Measurements from ENCODE around the gene KRT7.
A peak's percentile ranks its signal among the peaks of the same experiment; 100 is the strongest.
"Not testable (repeated sequence)": the region's sequence is repeated elsewhere in the genome, so short reads cannot be mapped to it uniquely, and the experiment has no call there.

The KRT7 gene

DNA sequence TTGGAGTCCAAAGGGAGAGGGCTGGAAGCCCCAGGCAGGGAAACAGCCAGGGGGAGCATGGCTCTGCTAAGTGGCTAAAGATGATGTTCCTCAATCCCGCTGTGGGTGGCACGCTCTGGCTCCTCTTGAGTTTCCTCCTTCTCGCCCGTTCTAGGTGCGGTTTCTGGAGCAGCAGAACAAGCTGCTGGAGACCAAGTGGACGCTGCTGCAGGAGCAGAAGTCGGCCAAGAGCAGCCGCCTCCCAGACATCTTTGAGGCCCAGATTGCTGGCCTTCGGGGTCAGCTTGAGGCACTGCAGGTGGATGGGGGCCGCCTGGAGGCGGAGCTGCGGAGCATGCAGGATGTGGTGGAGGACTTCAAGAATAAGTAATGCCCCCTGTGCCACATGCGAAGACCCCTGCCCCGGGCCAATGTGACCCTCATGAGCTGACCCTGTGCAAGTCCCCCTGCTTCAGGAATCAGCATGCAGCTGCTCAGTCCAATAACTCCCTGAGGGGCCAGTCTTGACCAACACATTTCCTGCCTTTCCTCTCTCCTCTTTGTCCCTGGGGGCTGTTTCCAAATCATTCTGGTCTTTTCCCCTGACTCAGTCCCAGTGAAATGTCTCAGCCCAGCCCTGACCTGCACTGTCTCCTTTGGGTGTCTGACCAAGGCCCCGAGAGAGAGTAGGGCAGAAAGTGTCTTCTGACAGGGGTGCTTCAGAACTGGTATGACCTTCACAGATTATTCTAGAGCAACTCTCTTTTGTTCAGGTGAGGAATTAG, 2.1 kb downstream of the KRT7 start:
- TF ChIP-seq, protein P1, sequence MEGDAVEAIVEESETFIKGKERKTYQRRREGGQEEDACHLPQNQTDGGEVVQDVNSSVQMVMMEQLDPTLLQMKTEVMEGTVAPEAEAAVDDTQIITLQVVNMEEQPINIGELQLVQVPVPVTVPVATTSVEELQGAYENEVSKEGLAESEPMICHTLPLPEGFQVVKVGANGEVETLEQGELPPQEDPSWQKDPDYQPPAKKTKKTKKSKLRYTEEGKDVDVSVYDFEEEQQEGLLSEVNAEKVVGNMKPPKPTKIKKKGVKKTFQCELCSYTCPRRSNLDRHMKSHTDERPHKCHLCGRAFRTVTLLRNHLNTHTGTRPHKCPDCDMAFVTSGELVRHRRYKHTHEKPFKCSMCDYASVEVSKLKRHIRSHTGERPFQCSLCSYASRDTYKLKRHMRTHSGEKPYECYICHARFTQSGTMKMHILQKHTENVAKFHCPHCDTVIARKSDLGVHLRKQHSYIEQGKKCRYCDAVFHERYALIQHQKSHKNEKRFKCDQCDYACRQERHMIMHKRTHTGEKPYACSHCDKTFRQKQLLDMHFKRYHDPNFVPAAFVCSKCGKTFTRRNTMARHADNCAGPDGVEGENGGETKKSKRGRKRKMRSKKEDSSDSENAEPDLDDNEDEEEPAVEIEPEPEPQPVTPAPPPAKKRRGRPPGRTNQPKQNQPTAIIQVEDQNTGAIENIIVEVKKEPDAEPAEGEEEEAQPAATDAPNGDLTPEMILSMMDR (conservative IDR thresholded peaks at IDR 0.05; ENCODE audit: low read depth, low read length) = no peak
- no peak overlapping the region for H3K4me3 ChIP-seq (ENCODE audit: low read depth, low read length)
- DNase-seq (ENCODE audit: low read depth) = no peak

- no peak overlapping the region for H3K4me3 ChIP-seq (ENCODE audit: low read depth, low read length)
- DNase-seq (ENCODE audit: low read depth) = no peak
- TF ChIP-seq, protein P1 (conservative IDR thresholded peaks at IDR 0.05; ENCODE audit: low read depth, low read length) = no peak
Observed at GRCh38 chr12:52235822-52236361, 2.8 kb downstream of the KRT7 start.

- DNase-seq (ENCODE audit: low read depth) = no peak
- H3K4me3 ChIP-seq (ENCODE audit: low read depth, low read length) = no peak overlapping the region
- TF ChIP-seq, protein P1 (conservative IDR thresholded peaks at IDR 0.05; ENCODE audit: low read depth, low read length) = no peak
Observed at GRCh38 chr12:52236386-52237050, 3.5 kb downstream of the KRT7 start.

GRCh38 chr12:52238207-52238840, 5.3 kb downstream of the KRT7 start:
- DNase-seq (ENCODE audit: low read depth) = peak; percentile 90
- H3K4me3 ChIP-seq (ENCODE audit: low read depth, low read length) = no peak overlapping the region
- TF ChIP-seq, protein P1 (conservative IDR thresholded peaks at IDR 0.05; ENCODE audit: low read depth, low read length) = no peak

- TF ChIP-seq, protein P1 (conservative IDR thresholded peaks at IDR 0.05; ENCODE audit: low read depth, low read length) = no peak
- no peak overlapping the region for H3K4me3 ChIP-seq (ENCODE audit: low read depth, low read length)
- no peak for DNase-seq (ENCODE audit: low read depth)
Observed at GRCh38 chr12:52238916-52239646, 6.0 kb downstream of the KRT7 start.

DNA sequence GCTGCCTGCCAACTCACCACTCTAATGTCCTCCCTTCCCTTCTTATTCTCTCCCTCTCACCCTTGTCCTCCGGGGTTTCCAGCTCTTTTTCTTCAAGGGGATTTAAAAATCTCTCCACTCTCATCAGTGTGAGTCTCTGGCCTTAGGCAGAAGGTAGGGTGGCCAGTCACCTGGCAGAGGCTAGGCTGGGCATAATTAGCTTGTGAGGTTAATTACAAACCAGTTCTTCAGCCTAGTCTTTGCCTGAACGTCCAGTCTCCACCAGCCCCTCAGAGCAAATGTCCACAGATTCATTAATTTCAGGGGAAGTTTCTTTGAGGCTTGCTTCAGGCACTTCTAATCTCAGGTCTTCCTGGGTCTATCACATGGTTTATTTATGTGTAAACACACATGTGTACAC, 6.7 kb downstream of the KRT7 start:
- TF ChIP-seq, protein P1 (conservative IDR thresholded peaks at IDR 0.05; ENCODE audit: low read depth, low read length) = no peak
- H3K4me3 ChIP-seq (ENCODE audit: low read depth, low read length) = no peak overlapping the region
- no peak for DNase-seq (ENCODE audit: low read depth)

DNA sequence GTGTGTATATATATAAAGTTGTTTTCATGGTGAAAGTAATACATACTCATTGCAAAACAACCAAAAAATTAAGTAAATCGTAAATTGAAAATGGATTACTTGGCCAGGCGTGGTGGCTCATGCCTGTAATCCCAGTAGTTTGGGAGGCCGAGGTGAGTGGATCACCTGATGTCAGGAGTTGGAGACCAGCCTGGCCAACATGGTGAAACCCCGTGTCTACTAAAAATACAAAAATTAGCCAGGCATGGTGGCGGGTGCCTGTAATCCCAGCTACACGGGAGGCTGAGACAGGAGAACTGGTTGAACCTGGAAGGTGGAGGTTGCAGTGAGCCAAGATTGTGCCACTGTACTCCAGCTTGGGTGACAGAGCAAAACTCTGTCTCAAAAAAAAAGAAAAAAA, 7.2 kb downstream of the KRT7 start:
- DNase-seq (ENCODE audit: low read depth) = not testable (repeated sequence)

More for the DNA sequence above, 7.2 kb downstream of the KRT7 start:
- H3K4me3 ChIP-seq (ENCODE audit: low read depth, low read length) = not testable (repeated sequence)

Measured in choroid plexus epithelial cell (primary cell).